GM12878 (cell line): Measurements from ENCODE around the gene PGM3. TPM values are rescaled to one million over a fixed set of nuclear protein-coding genes. Genes with fewer than 3 reads are reported as not detected.

Experiments
- ATAC-seq: fragments of 200-7000 bp; cut with Tn5 transposase; 3 replicates; pipeline ENCODE4 v1.9.1; 2020; ENCODE audit warnings: mild to moderate bottlenecking, moderate library complexity
- BruUV-seq: library from RNA; stranded (reverse); fragments of 400-500 nt; replicated peaks from 2 replicates; lab custom pipeline; 2021; lab: Mats Ljungman, UMichigan
- CTCF ChIA-PET: fragments of 300-600 bp; sonication (Branson Sonifier 250); formaldehyde crosslinking; extraction: SDS; loops from one replicate; lab custom pipeline; 2021; ENCODE audit warnings: inconsistent platforms; lab: Yijun Ruan, JAX
- POLR2A ChIA-PET: fragments of 350-600 bp; formaldehyde crosslinking; extraction: SDS; loops from one replicate; lab custom pipeline; 2021; ENCODE audit warnings: inconsistent platforms; lab: Charles Lee
- RAD21 ChIA-PET: fragments of 300-600 bp; sonication (Branson Sonifier 250); formaldehyde crosslinking; loops from one replicate; lab custom pipeline; 2023; ENCODE audit warnings: antibody characterized with exemption; ENCODE audit not compliant: unreplicated experiment; lab: Charles Lee
- SMC1A ChIA-PET: fragments of 300-600 bp; sonication (Branson Sonifier 250); formaldehyde crosslinking; loops from one replicate; lab custom pipeline; 2023; ENCODE audit not compliant: unreplicated experiment, uncharacterized antibody; lab: Charles Lee
- DNase-seq: peaks from one replicate; pipeline ENCODE4 v3.0.0-alpha.2; 2011; ENCODE audit warnings: low read depth, low spot score
- FAIRE-seq: peaks from 3 replicates; lab custom pipeline; 2011; peaks lifted over from hg19 to GRCh38; lab: Jason Lieb, UNC
- H2AFZ ChIP-seq: 2 replicates; pipeline ENCODE4 v1.6.0; 2011; ENCODE audit warnings: low read depth, low read length, control low read depth; ENCODE audit not compliant: control insufficient read depth
- H3K27ac ChIP-seq: 2 replicates; pipeline ENCODE4 v1.5.1; 2011; ENCODE audit warnings: control low read depth; ENCODE audit not compliant: control insufficient read depth, insufficient read depth
- H3K27me3 ChIP-seq, 2 experiments: replicated peaks in 1 of 2; 2 replicates each; pipeline versions ENCODE4 v1.6.0 to v1.6.1; 2011; ENCODE audit warnings: low read length in 1 of 2; ENCODE audit not compliant: control insufficient read depth in 2 of 2, insufficient read depth in 2 of 2
- H3K36me3 ChIP-seq, 2 experiments: 2 replicates each; pipeline ENCODE4 v1.5.1; 2011; ENCODE audit warnings: low read length in 1 of 2; ENCODE audit not compliant: control insufficient read depth in 2 of 2, insufficient read depth in 2 of 2
- H3K4me1 ChIP-seq: 2 replicates; pipeline ENCODE4 v1.6.1; 2011; ENCODE audit warnings: mild to moderate bottlenecking, low read length, moderate library complexity, mixed read lengths; ENCODE audit not compliant: control insufficient read depth, insufficient read depth
- H3K4me2 ChIP-seq: 2 replicates; pipeline ENCODE4 v1.6.0; 2011; ENCODE audit warnings: control low read depth; ENCODE audit not compliant: control insufficient read depth, insufficient read depth
- H3K4me3 ChIP-seq: fragments of 200-600 bp; sonication (generic); 2 replicates; pipeline ENCODE4 v1.5.1; 2016
- H3K79me2 ChIP-seq: 2 replicates; pipeline ENCODE4 v1.6.0; 2011; ENCODE audit warnings: low read length; ENCODE audit not compliant: control insufficient read depth, insufficient read depth
- H3K9ac ChIP-seq: 2 replicates; pipeline ENCODE4 v1.8.0; 2011; ENCODE audit warnings: low read length, control low read depth, mixed read lengths; ENCODE audit not compliant: control insufficient read depth, insufficient read depth
- H3K9me3 ChIP-seq: replicated peaks from 3 replicates; pipeline ENCODE4 v1.5.1; 2011; ENCODE audit warnings: mild to moderate bottlenecking, low read length; ENCODE audit not compliant: control insufficient read depth, insufficient read depth
- H4K20me1 ChIP-seq: 2 replicates; pipeline ENCODE4 v1.6.0; 2011; ENCODE audit not compliant: control insufficient read depth, insufficient read depth
- ASH2L ChIP-seq: fragments of 300-600, 200-600 bp; sonication (generic); IDR thresholded peaks from 2 replicates; pipeline ENCODE4 v1.6.1; 2017; ENCODE audit warnings: low read depth, mild to moderate bottlenecking, borderline replicate concordance
- CBX3 ChIP-seq: fragments of 200-600 bp; sonication (generic); IDR thresholded peaks from 2 replicates; pipeline ENCODE4 v1.6.1; 2016; ENCODE audit warnings: low read depth, borderline replicate concordance
- CEBPB ChIP-seq, 2 experiments: fragments of 150-350 bp in 1 of 2; IDR thresholded peaks; 2 replicates each; pipeline ENCODE4 v1.6.1; 2012 to 2014; ENCODE audit warnings: low read depth in 2 of 2, low read length in 2 of 2, borderline replicate concordance in 1 of 2, inconsistent platforms in 1 of 2
- CREB1 ChIP-seq: IDR thresholded peaks from 2 replicates; pipeline ENCODE4 v1.6.1; 2012; ENCODE audit warnings: low read depth, mild to moderate bottlenecking, inconsistent platforms
- CREM ChIP-seq: IDR thresholded peaks from 2 replicates; pipeline ENCODE4 v1.6.1; 2014; ENCODE audit warnings: antibody characterized with exemption, low read depth
- EGR1 ChIP-seq, 2 experiments: IDR thresholded peaks; 1 replicate in 1 of 2; 2 replicates in 1 of 2; pipeline ENCODE4 v1.6.1; 2011 to 2012; ENCODE audit warnings: low read depth in 2 of 2, low read length in 2 of 2, borderline replicate concordance in 1 of 2, mild to moderate bottlenecking in 1 of 2, moderate library complexity in 1 of 2
- GATAD2B ChIP-seq: fragments of 450-650 bp; conservative IDR thresholded peaks from 2 replicates; pipeline ENCODE4 v1.6.1; 2017; ENCODE audit warnings: low read depth, mild to moderate bottlenecking, moderate library complexity
- HDAC6 ChIP-seq: fragments of 200-600 bp; sonication (generic); IDR thresholded peaks from one replicate; pipeline ENCODE4 v1.8.0; 2017; ENCODE audit warnings: antibody characterized with exemption; ENCODE audit not compliant: unreplicated experiment
- IKZF2 ChIP-seq, 2 experiments: fragments of 450-650 bp; IDR thresholded peaks; 2 replicates each; pipeline ENCODE4 v1.6.1; 2017; ENCODE audit warnings: mild to moderate bottlenecking in 2 of 2, moderate library complexity in 2 of 2
- MXI1 ChIP-seq: fragments of 150-350 bp; IDR thresholded peaks from 2 replicates; pipeline ENCODE4 v1.6.1; 2011; ENCODE audit warnings: low read depth, mild to moderate bottlenecking, inconsistent platforms, low read length, improper control_type of control experiment
- PKNOX1 ChIP-seq: fragments of 450-650 bp; IDR thresholded peaks from 2 replicates; pipeline ENCODE4 v1.6.1; 2016; ENCODE audit warnings: mild to moderate bottlenecking
- POLR2A ChIP-seq: IDR thresholded peaks from 2 replicates; pipeline ENCODE4 v1.6.1; 2011; ENCODE audit warnings: low read depth, mild to moderate bottlenecking, low read length
- POLR2AphosphoS2 ChIP-seq: IDR thresholded peaks from 2 replicates; pipeline ENCODE4 v1.6.1; 2011; ENCODE audit warnings: low read depth, mild to moderate bottlenecking, low read length, improper control_type of control experiment, moderate library complexity
- RAD21 ChIP-seq: IDR thresholded peaks from 2 replicates; pipeline ENCODE4 v1.6.1; 2011; ENCODE audit warnings: mild to moderate bottlenecking, low read depth, low read length, moderate library complexity; ENCODE audit not compliant: insufficient read depth
- RAD51 ChIP-seq: fragments of 450-650 bp; IDR thresholded peaks from 2 replicates; pipeline ENCODE4 v1.6.1; 2016; ENCODE audit warnings: moderate library complexity, mild to moderate bottlenecking, inconsistent platforms
- RCOR1 ChIP-seq: conservative IDR thresholded peaks from 2 replicates; pipeline ENCODE4 v1.6.1; 2012; ENCODE audit warnings: low read depth, low read length, improper control_type of control experiment
- SP1 ChIP-seq: IDR thresholded peaks from one replicate; pipeline ENCODE4 v1.6.1; 2011; ENCODE audit warnings: low read depth, low read length
- SREBF2 ChIP-seq: IDR thresholded peaks from 2 replicates; pipeline ENCODE4 v1.6.1; 2012; ENCODE audit warnings: mild to moderate bottlenecking, low read length
- YBX1 ChIP-seq: fragments of 450-650 bp; IDR thresholded peaks from 2 replicates; pipeline ENCODE4 v1.6.1; 2016; ENCODE audit warnings: antibody characterized with exemption
- ZBTB4 ChIP-seq: fragments of 450-650 bp; formaldehyde crosslinking; IDR thresholded peaks from 2 replicates; pipeline ENCODE4 v1.4.0; 2022; ENCODE audit warnings: mild to moderate bottlenecking, moderate library complexity
- in situ Hi-C: fragments of 300-500 bp; cut with MboI; formaldehyde crosslinking; loops from 9 replicates; pipeline ENCODE4 v1.14.3; 2018; ENCODE audit warnings: mixed read lengths
- intact Hi-C: fragments of 100-400 bp; cut with micrococcal nuclease; formaldehyde crosslinking; loops from one replicate; pipeline ENCODE4 v1.14.2; 2022; ENCODE audit not compliant: unreplicated experiment
- polyA plus RNA-seq, 11 experiments: library from polyadenylated mRNA; depleted of rRNA in 4 of 11; unstranded in 6 of 11; stranded (reverse) in 5 of 11; fragments of >200 nt; fragmentation: Nextera tagmentation in 4 of 11; fragmentation: Illumina TruSeq in 1 of 11; extraction: Ambion mirVana in 4 of 11; extraction: Trizol in 1 of 11; gene quantifications; 1 replicate in 1 of 11; 2 replicates in 10 of 11; pipeline versions ENCODE4 v1.2.1 to v1.2.3, GENCODE V29; 2011 to 2016; ENCODE audit warnings: inconsistent platforms in 2 of 11, missing spikeins in 2 of 11, low read depth in 1 of 11
- total RNA-seq, 4 experiments: library from RNA; depleted of rRNA in 3 of 4; stranded (reverse); fragments of >200 nt in 3 of 4; fragmentation: Illumina TruSeq in 1 of 4; extraction: Trizol in 1 of 4; gene quantifications; 2 replicates each; pipeline versions ENCODE4 v1.2.1 to v1.2.3, GENCODE V29; 2013 to 2021

The PGM3 gene
- total and polyA plus RNA-seq, 10 of the 15 experiments (the other 5 are each of a cell fraction or from before 2014, with no cell fraction given): 13.0 to 36.0 (median 24.6) TPM

- TF ChIP-seq CEBPB (IDR thresholded peaks at IDR 0.05; ENCODE audit: borderline replicate concordance in 1 of 2, low read depth in 2 of 2, low read length in 2 of 2) (no peak), POLR2AphosphoS2 (no peak), RCOR1 (no peak), HDAC6 (no peak), GATAD2B (no peak), POLR2A (no peak), SREBF2 (no peak), IKZF2 (IDR thresholded peaks at IDR 0.05) (no peak)
- TF ChIP-seq, all 136 proteins: peak for 0
Observed at GRCh38 chr6:83218646-83219045, 25.6 kb upstream of the PGM3 start (continued).

GRCh38 chr6:83216806-83217205 lies 23.7 kb upstream of the PGM3 start:
- POLR2A ChIA-PET: interaction anchor here (1.3 to 3.6 kb wide), 2 partner anchors 28 to 150 kb away, joined by 3 to 34 read pairs; partner anchors contain the start of genes DOP1A and UBE3D
- RAD21 ChIA-PET: interaction anchor here (0.9 to 6.1 kb wide), 4 partner anchors 41 to 298 kb away, joined by 3 to 215 read pairs (median 10); partner anchors contain the start of genes DOP1A, PRSS35 and UBE3D
- TF ChIP-seq MXI1 (no peak), PKNOX1 (no peak), CREM (no peak), YBX1 (no peak), RAD51 (no peak), CEBPB (IDR thresholded peaks at IDR 0.05; ENCODE audit: borderline replicate concordance in 1 of 2, low read depth in 2 of 2, low read length in 2 of 2) (no peak), CREB1 (no peak), EGR1 (IDR thresholded peaks at IDR 0.05; ENCODE audit: borderline replicate concordance in 1 of 2, low read depth in 2 of 2, low read length in 2 of 2) (no peak), CBX3 (no peak), ASH2L (no peak), SP1 (no peak), ZBTB4 (CRISPR knock-in tag) (no peak), RAD21 (no peak)

More at GRCh38 chr6:83216806-83217205, 23.7 kb upstream of the PGM3 start:
- Histone ChIP-seq H3K36me3 (no peaks in the 10 kb centered on the region; a peak in 1 of 4 replicates), H3K27ac (no peak overlapping the region), H3K4me1 (no peaks in the 10 kb centered on the region), H4K20me1 (no peaks in the 10 kb centered on the region), H3K4me2 (no peak overlapping the region), H3K4me3 (no peak overlapping the region), H3K79me2 (no peaks in the 10 kb centered on the region), H3K27me3 (no peaks in the 10 kb centered on the region), H3K9me3 (no peaks in the 10 kb centered on the region), H2AFZ (no peak overlapping the region), H3K9ac (no peak overlapping the region)
- FAIRE-seq (no peak), ATAC-seq (no peak), DNase-seq (no peak)
- ChIA-PET CTCF (interaction anchor here (0.8 to 19.5 kb wide), 12 partner anchors 10 to 643 kb away, joined by 3 to 635 read pairs (median 12); partner anchors contain the start of genes CYB5R4, DOP1A, PRSS35 and UBE3D), SMC1A (interaction anchor here (1.1 to 10.5 kb wide), 7 partner anchors 13 to 297 kb away, joined by 3 to 277 read pairs (median 9); partner anchors contain the start of genes DOP1A, PGM3, PRSS35 and RWDD2A)
- intact Hi-C loops (loop anchor here (10.0 kb wide), 1 partner anchor 962 kb away; no protein-coding TSS in a partner anchor), in situ Hi-C loops (no loop called here)
- no TSS peak for BruUV-seq
